Measurements from ENCODE around the gene C3AR1.
"Not testable (repeated sequence)": the region's sequence is repeated elsewhere in the genome, so short reads cannot be mapped to it uniquely, and the experiment has no call there.

C3AR1 gene

GRCh38 chr12:8065991-8066594 lies at the start of gene C3AR1:
TSS of gene C3AR1 (minus strand) at chr12:8066359. CDS start at chr12:8060185, 6,174 bp downstream.
- peak; percentile 25 for DNase-seq

GRCh38 chr12:8113117-8113516 lies 47.0 kb upstream of the C3AR1 start:
- not testable (repeated sequence) for DNase-seq

- DNase-seq, result peak; percentile 74
Measured at GRCh38 chr12:8108808-8109398, 42.7 kb upstream of the C3AR1 start.

DNA sequence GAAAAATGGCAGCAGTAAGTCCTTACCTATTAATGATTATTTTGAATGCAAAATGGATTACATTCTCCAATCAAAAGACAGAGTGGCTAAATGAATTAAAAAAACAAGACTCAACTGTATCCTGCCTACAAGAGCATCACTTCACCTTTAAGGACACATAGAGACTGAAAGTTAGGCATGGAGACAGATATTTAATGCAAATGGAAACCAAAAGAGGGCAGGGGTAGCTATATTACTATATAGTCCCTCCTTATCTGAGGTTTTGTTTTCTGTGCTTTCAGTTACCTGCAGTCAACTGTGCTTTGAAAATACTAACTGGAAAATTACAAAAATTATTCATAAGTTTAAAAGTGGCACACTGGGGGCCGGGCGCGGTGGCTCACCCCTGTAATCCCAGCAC lies 33.1 kb upstream of the C3AR1 start:
- no peak for DNase-seq

DNA sequence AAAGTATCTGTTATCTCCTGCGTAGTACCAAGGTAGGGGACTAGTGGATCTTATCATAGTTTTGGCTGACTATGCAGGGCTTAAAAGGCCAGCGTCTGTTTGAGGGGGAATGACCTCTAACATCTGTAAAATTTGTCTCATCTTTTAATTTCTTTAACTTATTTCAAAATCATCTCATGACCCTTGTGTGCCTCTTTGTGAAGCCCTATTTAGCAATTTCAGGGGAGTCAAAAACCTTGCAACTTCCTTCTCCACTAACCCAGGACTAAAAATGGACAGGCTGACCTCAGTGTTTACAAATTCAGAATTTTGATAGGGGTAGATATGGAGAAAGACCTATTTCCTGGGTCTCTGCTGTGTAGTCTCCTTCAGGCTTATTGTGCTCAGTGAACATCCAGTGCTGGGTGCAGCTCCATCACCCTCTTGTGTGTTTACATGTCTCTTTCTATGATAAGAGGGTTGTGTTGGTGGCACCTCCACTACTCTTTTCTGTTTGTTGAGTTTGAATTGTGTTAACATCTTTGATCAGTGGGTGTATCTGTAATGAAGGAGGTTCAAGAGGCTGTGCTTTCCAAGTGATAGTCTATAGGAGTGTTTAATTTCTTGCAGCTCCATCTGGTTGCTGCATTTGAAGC lies 30.2 kb upstream of the C3AR1 start:
- no peak for DNase-seq

DNA sequence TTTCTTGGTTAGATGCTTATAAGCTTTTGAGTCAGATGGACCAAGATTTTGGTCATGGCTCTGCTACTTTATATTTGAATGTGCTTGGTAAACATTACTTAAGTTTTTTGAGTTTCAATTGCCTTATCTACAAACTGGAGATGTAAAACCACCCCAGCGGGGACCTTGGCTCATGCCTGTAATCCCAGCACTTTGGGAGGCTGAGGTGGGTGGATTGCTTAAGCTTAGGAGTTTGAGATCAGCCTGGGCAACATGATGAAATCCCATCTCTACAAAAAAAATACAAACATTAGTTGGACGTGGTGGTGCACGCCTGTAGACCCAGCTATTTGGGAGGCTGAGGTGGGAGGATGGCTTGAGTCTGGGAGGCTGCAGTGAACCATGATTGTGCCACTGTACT lies 27.1 kb upstream of the C3AR1 start:
- DNase-seq, result no peak

GRCh38 chr12:8089716-8090115 lies 23.6 kb upstream of the C3AR1 start:
- DNase-seq, result no peak

- not testable (repeated sequence) for DNase-seq
Measured at GRCh38 chr12:8089277-8089676, 23.1 kb upstream of the C3AR1 start.

DNA sequence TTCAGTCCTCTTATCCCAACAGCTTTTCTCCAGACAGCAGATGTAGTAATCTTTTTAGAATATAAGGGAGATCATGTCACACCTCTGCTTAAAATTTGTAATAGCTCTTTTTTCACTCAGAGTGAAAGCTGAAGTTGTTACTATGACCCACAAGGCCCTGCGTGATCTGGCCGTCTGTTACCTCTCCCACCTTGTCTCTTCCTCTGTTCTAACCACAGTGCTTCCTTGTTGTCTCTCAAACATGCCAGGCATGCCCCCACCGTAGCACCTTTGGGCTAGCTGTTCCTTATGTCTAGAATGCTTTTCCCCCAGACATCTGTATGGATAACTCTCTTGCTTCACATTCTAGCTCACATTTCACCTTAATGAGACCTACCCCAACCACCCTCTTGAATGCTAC lies 22.4 kb upstream of the C3AR1 start:
- DNase-seq, result peak; percentile 39

- no peak for DNase-seq
Measured at GRCh38 chr12:8087666-8088065, 21.5 kb upstream of the C3AR1 start.

- peak; percentile 46 for DNase-seq
Measured at GRCh38 chr12:8084351-8084750, 18.2 kb upstream of the C3AR1 start.

DNA sequence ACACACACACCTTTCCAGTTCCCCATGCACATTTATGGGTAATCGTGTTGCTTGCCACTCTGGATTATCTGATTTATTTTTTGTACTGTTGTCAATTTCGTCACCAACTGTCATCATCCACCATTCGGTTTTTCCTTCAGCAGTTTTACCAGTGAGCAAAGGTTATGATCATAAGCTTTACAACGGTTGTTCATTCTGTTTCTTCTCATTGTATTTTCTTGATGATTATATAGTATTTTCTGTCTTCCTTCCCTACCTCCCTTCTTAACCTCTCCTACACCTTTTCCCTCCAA lies 16.6 kb upstream of the C3AR1 start:
- DNase-seq, result no peak

DNA sequence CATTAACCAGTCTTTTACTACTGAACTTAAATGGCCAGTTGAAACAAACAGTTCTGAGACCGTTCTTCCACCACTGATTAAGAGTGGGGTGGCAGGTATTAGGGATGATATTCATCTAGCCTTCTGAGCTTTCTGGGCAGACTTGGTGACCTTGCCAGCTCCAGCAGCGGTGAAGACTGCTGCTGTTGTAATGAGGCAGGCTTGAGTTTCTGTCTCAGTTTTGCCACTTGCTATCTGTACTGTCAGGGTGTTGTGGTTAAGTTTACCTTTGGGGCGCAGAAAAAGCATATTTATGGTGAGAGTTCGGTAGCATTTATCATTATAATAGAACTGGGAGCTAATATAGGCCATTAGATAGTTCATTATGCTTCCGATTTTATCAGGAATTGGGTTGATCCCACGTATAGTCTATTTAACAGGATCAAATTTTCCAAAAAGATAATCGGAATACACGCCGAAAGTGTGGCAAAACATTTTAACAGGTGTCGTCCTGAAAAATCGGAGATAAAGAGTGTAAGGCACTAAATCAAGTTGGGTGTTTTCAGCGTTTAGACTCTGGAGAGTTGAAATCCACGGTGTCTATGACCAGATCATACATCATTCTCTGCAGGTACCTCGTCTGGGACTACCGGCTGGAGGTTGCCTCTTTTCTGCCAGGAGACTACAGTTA lies 15.2 kb upstream of the C3AR1 start:
- peak; percentile 29 for DNase-seq

- no peak for DNase-seq
Measured at GRCh38 chr12:8080120-8080519, 14.0 kb upstream of the C3AR1 start.

DNA sequence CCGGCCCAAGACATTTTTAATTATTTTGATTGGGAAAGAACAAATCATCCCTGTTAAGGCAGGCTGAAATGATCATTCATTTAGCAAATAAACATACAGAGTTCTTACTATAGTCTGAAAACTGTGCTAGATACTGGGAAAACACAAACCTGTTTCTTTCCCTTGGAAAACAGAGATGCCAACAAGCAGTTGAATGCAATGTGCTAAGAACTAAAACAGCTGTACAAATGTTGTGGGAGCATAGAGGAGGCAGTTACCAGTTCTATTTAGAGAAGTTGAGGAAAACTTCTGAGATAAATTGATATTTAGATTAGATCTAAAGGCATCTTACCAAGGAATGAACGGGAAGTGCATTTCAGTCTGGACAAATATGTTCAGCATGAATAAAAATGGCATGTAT lies 12.8 kb upstream of the C3AR1 start:
- no peak for DNase-seq

GRCh38 chr12:8078398-8078797 lies 12.2 kb upstream of the C3AR1 start:
- DNase-seq, result peak; percentile 58

DNA sequence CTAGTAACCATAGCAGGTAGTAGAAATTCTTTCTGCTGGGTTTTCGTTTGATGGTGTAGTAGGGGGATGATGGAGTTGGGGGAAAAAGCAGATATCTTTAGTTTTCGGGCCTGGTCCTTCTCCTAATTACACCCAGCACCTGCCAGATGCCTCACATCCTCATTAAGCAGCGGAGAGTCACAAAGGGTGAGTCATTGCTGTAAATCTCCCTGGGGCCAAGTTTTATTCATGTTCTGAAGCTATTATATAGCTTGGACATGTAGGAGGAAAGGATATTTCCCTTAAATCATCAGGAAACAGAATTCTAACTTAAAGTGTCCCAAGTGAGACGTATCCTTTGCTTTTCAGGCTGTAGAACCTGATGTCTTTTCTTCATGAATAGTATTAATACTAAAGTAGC lies 11.0 kb upstream of the C3AR1 start:
- no peak for DNase-seq

GRCh38 chr12:8076366-8076765 lies 10.2 kb upstream of the C3AR1 start:
- DNase-seq, result no peak

GRCh38 chr12:8075935-8076334 lies 9.8 kb upstream of the C3AR1 start:
- no peak for DNase-seq

GRCh38 chr12:8071820-8072219 lies 5.7 kb upstream of the C3AR1 start:
- DNase-seq, result not testable (repeated sequence)

DNA sequence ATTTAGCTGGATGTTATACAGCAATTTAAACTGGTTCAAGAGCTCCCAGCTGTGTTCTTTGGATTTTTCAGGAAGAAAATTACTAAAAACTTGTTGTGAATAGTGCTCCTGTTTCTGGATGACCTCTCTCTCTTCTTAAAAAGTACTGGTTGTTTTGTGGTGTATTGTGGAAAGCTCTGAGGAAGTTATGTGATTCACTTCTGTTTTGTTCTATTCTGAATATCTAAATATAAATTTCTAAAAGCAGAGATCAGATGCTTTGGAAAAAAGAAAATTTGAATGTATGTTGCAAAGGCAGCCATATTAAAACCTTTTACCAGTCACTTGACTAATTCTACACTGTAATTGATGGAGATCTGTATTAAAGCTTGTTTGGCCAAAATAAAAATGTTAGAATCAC lies 3.4 kb upstream of the C3AR1 start:
- no peak for DNase-seq

DNA sequence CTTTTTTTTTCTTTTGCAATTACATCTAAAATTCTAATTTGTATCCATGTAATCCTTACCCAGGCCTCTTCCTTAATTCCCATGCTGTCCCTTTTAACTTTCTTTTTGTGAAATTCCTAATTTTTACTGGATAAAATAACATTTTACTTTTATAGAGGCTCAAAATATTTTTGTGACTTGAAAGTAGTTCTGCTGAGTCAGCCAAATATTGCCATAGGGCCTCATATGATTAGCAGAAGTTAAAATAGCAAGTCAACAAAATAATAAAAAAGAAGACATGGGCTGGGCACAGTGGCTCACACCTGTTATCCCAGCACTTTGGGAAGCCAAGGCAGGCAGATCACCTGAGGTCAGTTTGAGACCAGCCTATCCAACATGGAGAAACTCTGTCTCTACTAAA lies 2.0 kb downstream of the C3AR1 start:
- DNase-seq, result no peak

DNA sequence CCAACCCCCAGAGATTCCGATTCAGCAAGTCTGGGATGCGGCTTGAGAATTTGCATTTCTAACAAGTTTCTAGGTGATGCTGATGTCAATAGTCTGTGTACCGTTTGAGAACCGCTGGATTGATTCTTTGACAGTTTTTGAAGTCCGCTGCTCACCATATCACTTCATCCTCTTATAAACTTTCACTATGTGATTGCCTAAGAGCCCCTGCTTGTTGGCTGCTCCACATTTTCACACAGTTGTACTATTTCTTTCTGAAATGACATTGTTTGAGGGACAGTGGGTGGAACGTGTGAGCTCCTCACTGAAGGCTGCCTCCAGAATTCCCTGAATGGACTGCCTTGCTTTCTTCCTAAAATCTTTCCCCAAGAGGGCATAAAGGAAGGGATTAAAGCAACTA lies 7.7 kb downstream of the C3AR1 start:
- no peak for DNase-seq

DNA sequence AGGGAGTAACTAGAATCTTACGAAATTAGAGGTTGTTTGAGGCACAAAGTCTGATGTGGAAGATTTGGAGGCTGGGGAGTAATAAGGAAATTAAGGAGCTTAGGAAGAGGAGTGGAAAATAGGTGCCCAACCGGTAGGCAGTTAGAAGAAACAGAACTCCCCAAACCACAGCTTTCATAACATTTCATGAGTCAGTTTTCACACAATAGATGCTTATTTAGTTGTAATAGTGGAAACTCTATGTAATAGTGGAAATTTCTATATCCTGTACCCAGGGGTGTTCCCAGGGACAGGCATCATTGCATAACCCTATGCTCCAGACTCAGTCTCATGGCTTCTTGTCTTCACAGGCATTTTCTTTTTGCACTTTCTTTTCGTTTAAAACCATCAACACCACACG lies 8.3 kb downstream of the C3AR1 start:
- no peak for DNase-seq

Data from stimulated activated CD4-positive, alpha-beta T cell treated with anti-CD3 and anti-CD28 coated beads, Interleukin-1b, Interleukin-23, amount 100 ng/mL, for 48 hours (primary cell).